CD4-positive, alpha-beta T cell treated with Interferon gamma for 1 hour (primary cell): Measurements from ENCODE around the gene SEMA4A.

ENCODE experiments used
- DNase-seq: peaks from one replicate; pipeline ENCODE4 v3.0.0-alpha.2; 2020

Gene SEMA4A

DNA sequence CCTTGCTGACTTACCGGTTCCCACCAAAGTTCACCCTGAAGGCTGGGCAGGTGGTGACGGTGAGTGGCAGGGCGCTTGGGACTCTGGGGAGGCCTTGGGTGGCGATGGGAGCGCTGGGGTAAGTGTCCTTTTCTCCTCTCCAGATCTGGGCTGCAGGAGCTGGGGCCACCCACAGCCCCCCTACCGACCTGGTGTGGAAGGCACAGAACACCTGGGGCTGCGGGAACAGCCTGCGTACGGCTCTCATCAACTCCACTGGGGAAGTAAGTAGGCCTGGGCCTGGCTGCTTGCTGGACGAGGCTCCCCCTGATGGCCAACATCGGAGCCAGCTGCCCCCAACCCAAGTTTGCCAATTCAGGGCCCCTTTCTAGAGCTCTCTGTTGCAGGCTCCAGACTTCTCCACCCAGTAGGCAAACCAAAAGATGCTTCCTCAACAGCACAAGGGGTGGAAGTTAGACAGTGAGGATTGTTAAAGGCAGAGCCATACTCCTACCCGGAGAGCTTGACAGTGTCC, 16.4 kb upstream of the SEMA4A start:
- DNase-seq: no peak

DNA sequence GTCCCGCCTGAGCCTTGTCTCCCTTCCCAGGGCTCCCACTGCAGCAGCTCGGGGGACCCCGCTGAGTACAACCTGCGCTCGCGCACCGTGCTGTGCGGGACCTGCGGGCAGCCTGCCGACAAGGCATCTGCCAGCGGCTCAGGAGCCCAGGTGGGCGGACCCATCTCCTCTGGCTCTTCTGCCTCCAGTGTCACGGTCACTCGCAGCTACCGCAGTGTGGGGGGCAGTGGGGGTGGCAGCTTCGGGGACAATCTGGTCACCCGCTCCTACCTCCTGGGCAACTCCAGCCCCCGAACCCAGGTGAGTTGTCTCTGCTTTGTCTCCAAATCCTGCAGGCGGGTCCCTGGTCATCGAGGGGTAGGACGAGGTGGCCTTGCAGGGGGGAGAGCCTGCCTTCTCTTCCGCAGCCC, 14.9 kb upstream of the SEMA4A start:
- DNase-seq: no peak

DNA sequence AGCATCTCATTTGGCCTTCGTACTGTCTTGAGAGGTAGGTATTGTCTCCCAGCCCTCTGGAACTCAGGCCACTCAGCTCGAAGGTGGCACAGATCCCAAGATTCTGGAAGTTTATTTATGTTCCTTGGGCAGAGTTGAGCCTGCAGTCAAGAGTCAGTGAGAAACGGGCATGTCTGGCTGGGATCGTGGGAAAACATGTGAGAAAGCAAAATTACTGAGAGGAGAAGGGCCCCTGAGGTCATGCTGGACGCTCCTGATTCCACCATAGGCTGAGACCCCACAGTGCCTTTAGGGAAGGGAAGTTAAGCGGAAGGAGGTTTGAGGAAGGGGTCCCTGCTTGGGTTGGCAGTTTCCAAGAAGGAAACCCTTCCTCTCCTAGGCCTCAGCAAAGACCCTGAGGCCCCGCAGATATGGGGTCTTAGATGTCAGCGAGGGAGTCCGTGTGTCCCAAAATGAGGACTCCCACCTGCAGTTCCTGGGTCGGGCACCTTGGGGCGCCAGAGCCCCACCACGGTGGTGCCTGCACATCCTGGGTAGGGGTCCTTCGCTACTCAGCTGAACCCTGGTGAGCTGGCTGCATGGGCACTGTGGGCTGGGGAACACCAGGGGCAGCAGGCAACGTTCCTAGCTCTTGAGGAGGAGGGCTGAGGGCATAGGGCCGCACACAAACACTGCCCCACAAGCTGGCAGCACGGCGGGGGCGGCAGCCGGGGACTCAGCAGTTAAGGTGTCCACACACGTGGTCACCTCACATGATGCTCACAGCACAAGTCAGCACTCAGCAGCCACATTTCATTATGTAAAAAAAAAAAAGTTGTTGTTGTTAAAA, 12.3 kb upstream of the SEMA4A start:
- DNase-seq: no peak

DNA sequence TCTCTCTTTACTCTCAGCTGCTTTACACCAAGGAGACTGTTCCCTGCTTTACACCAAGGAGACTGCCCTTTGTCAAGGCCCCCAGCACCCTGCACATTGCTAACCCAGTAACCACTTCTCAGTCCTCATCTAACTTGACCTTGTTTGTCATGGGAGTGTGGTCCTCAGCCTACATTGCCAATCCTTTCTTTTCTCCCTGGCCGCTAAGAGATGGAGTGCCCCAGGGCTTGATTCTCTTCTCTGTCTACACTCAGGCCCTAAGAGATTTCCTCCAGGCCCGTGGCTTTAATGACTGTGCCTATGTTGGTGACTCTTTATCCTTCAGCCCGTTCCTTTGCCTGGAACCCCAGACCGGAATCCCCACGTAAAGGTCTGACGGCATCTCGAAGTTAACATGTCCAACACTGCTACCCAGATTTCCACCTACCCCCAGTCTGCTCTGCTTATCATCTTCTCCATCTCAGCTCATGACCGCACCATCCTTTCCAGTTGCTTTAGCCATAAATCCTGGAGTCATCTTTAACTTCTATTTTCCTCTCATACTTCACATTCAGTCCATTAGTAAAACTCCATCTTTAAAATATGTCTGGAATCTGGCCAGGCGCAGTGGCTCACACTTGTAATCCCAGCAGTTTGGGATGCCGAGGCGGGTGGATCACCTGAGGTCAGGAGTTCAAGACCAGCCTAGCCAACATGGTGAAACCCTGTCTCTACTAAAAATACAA, 9.5 kb upstream of the SEMA4A start:
- no peak for DNase-seq

DNA sequence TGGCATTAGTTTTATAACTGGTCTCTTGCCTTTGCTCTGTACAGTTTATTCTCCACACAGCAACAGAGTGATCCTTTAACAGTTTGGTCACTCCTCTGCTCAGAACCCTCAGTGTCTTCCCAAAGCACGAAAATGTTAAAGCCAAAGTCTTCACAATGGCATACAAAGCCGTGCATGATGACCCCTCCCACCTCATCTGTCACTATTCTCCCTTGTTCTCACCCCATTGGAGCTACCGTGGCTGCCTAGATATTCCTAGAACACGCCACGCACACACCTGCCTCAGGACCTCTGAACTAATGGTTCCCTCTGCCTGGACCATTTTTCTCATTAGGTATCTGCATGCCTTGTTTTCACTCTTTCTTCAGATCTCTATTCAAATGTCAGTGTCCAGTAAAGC, 8.6 kb upstream of the SEMA4A start:
- no peak for DNase-seq

DNA sequence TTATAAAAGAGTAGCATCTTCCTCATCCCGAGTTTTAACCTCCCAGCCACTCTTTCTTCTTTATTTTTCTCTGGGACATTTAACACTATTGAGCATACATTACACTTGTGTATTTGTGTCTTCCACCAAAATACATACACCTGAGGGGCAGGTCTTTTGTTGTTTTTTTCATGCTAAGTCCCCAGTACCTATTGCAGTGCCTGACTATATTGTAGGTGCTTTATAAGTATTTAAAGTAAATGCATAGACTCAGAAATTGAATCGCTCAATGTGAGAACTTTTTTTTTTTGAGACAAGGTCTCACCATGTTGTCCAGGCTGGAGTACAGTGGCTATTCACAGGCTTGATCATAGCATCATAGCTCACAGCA, 7.8 kb upstream of the SEMA4A start:
- no peak for DNase-seq

DNA sequence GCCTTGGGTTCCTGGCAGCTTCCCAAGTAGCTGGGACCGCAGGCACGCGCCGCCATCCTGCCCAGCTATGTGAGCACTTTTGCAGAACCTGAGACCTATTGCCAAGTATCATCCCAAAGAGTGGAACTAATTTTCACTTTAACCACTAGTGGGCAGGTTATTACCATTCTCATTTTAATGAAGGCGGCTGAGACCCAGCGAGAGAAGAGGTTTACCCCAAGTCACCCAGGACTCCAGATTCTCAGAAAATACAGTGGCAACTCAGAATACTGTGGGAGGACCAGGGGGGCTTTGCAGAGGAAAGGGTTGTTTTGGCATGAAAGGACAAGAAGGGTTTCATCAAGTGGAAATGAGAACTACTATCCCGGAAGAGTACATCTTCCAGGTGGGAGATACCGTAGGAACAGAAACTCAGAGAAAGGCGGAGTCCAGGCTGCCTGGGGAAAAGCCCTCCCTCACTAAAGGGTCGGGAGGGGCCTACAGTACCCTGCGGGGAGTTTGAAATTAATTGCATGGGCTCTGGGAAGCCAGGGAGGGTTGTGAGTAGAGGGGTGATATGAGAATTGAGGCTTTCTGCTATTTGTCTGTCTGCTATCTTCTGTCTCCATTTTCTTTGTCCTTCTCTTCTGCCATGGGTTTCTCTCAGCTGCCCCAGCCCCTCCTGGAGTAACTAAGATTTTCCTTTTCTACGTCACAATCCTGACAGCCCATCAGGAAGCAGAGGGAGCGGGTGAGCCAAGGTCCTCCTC, 7.2 kb upstream of the SEMA4A start:
- DNase-seq: peak; percentile 40

DNA sequence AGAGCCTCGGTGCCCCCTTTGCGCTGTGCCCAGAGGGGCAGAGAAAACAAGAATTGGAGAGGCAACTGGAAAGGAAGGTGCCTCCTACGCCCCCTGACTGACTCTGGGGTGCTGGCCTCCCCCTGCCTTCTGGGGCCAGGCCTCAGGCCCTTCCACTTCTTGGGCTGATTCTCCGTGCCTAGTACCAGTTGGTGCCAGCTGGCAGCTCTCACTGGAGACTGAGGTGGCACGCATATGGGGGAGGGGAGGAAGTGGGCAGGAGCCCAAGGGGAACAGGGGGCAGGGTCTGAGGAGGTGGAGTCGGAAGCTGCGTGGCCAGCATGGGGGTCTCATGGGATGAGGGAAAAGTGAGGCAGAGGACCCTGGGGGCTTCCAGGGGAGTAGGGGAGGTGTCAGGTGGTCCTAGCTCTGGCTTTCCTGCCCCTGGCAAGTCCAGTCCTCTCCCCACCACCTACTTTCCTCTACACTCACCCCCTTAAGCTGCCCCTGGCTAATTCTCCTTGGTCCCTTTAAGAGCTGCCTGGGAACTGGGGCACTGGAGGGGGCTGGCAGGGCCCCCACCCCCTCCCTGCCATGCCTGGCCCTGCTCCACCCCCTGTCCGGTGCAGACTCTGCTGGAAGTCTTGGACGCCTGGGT, 6.5 kb upstream of the SEMA4A start:
- DNase-seq: no peak

DNA sequence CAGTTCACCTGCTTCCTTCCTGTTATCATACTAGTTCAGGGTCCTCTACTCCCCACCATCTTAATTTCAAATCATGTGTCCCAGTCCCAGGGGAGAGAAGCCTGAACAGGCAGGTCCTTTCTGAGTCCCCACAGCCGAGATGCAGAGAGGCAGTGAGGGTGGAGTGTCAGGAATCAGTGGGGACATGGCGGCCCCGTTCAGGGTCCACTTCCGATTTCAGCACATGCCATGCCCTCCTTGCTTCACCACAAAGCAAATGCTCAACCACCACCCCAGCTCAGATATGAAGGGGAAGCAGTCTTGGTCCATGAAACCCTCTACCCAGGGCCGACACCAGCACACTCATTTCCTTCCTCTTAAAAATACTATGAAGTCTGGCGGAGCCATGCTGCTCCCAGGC, 5.2 kb upstream of the SEMA4A start:
- peak; percentile 63 for DNase-seq

DNA sequence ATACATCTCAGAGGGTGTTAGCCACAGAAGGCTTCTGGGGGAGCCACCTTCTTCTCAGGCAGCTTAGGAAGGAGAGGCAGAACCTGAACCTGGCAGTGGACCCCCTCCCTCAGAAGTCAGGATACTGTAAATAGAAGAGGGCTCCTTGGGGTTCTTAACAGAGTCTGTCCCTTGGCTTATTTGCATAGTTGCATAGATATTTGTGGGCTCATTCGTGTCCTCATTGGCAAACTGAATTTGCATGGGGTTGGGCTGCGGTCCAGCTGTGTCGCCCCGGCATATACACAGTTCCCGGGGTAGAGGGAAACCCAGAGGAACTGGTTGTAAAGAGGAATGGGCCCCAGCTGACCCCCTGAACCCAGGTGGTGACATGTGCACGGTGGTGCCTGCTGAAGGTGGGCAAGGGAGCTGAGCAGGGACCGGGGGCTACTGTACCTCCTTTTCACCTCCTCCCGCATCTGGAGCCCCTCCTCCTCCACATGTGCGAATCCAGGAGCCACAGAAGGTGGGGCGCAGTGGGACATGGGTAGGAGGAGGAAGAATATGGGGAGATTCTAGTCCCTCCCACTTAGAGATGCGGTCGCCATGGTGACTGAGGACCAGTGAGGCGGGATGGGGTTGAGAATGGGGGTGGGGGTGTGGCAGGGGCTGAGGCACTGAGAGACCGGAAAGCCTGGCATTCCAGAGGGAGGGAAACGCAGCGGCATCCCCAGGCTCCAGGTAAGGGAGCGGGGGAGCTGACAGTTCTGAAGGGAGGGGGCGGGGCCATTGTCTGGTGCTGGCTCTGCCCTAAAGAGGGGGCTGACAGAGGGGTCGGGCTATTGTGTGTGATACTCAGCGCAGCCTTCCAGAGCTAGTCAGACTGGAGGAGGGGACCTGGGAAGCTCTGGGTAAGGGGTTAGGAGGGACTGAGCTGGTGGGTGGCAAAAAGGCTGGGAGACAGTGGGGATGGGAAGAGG, 3.7 kb upstream of the SEMA4A start:
- no peak for DNase-seq

DNA sequence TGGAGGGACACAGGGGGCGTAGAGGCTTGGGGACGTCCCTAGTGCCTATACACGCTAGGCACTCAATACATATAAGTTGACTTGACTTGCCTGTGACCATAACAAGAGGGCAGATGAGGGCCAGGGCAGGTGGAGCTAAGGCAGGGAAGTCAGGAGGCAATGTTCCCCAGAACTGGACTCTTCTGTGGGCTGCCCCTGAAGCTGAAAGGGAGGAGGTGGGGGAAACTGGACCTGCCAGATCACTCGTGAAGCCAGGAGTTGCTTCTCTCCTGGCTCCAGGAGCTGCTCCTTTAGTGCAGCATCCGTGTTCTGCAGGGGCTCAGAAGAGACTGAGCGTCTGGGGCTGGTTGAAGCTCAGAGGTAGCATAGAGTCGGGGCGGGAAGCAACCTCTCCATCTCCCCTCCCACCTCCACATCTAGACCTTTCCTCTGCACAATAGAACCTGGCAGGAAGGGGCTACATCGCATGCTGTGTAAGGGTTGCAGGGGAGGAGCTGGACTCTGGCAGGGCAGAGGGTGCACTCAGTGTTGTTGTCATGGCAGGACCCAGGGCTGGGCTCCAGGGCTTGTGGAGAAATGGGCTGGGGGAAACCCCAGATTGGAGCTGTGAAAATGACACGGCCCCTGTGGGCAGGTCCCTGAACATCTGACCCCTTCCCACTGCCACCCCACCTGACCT, 2.9 kb upstream of the SEMA4A start:
- no peak for DNase-seq

DNA sequence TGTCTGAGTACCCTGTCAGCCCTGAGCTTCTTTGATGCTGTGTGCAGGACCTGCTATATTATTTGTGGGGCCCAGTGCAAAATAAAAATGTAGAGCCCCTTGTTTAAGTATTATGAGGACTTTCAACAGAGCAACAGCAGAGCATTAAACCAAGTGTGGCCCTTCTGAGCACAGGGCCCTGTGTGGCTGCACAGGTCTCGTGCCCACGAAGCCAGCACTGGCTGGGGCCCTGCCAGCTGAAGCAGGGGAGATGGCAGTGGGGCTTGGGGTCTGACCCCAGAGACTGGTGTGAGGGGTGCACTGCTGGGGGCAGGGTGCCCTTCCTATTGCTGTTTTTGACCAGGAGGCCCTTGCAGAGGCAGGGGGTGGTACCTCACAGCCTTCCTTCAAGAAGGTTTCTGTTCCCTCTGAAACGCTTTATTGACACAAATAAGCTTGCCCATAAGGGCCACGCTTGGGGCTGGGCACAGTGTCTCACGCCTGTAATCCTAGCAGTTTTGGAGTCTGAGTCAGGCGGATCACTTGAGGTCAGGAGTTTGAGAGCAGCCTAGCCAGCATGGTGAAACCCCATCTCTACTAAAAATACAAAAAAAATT, 2.2 kb upstream of the SEMA4A start:
- peak; percentile 50 for DNase-seq

DNA sequence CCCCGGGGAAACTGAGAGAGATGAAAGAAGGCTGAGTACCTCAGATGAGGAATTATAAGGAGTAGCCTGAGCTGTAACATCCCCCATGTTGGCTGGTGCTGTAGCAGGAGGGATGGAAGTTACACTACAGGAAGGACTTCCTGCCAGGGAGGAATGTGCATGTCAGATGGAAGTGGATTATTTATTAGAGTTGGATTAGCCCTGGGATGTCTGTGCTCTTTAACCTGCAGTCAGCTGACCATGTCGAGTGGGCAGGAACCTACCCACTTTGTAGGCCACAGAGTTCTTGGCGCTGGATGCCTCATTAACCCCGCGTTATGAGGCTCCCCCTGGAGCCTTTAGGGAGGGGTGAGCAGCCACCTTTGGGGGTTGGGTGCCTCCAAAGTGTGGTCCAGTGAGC, 757 bp upstream of the SEMA4A start:
- no peak for DNase-seq

DNA sequence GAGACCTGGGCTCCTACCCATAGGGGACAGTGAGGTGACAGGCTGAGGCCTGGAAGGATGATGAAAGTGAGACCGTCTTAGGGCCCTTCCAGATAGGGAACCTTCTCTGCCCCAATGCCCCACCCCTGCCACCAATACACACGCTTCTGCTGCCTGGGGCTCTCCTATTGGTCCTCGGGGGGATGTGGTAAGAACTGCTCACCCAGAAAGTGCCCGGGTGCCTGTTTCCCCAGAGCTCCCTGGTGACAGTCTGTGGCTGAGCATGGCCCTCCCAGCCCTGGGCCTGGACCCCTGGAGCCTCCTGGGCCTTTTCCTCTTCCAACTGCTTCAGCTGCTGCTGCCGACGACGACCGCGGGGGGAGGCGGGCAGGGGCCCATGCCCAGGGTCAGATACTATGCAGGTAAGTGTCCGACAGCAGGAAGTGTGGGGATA, 948 bp downstream of the SEMA4A start:
- DNase-seq: peak; percentile 83

DNA sequence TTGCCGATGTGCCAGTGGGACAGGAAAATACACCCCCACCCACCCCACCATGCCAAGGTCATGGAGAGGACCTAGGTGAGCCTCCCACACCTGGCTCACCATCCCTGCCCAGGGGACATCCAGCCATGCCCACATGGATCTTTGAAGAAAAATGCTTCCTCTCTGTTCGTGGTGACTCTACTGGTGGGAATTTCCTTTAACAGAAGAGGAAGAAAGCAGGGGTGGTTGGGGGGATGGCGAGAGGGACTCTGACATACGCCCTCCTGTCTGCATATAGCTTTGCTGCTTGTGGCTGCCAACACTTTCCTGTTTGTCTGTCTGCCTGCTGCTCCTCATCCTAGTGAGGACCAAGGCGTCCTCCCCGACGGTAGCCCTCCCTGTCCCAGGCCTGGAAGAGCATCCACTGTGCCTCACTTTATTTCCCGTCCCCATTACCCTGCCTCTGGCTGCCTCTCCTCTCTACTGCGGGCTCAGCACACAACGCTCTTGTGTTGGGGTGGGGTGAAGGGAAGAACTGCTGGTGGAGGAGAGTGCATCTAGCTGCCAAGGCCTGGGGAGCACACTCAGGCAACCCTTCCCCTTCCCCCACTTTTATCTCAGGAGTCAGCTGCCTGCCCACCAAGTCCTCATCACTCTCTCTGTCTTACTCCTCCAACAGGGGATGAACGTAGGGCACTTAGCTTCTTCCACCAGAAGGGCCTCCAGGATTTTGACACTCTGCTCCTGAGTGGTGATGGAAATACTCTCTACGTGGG, 2.5 kb downstream of the SEMA4A start:
- DNase-seq: no peak

DNA sequence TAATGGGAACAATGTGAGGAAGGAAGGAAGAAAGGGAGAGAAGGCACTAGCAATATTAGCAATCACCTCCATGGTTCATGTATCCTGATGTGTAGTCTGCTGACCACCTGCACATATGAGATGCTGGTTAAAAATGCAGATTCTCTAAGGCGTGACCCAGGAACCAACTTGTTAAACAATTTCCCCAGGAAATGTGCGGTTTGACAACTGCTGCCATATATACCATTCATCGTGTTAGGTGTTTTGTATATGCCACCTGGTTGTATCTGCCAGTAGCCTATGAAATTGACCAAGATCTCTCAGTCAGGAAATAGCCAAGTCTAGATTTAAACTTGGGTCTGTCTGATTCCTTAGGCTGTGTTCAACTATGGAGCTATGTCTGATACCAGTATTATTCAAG, 4.1 kb downstream of the SEMA4A start:
- DNase-seq: no peak

DNA sequence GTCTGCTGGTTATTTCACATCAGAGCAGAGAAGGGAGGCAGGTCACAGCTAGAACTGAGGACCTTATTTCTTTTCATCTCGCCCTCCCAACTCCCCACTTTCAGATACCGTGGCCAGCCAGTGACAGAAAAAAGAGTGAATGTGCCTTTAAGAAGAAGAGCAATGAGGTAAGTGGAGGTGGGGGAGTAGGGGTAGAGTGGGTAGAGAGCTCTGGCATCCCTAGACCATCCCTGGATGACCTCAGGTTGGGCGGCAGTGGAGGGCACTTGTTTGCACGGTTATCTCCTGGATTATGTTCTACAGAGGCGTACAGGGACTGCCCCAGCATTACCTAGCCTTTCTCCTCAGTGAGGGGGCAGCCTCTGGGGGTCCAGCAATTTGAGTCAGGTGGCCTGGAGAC, 4.6 kb downstream of the SEMA4A start:
- no peak for DNase-seq

DNA sequence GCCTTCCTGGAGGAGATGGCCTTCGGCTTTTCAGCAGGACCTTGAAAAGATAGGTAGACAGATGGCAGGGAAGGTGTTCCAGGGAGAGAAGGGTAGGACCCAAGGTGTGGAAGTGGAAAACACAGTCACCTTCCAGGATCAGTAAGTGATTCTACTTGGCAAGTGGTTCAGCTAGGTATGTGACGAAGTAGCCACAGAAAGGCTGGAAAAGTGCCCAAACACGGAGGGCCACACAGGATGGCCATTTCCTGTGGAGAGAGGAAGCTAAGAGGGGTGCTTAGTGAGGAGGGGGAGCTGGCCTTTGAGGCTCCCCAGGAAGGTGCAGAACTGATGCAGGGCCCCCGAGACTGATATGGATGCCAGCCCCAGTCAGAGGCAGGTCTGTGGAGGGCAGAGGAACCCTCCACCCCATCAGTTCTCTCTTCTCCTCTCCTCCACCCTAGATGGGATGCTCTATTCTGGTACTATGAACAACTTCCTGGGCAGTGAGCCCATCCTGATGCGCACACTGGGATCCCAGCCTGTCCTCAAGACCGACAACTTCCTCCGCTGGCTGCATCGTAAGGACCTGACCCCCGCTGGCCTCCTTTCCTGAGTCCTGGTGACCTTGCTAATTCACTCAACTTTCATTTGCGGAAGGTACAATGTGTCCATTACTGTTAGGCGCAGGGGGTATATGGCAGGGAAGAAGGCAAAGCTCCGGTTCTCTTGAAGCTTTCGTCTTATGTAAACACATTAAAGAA, 6.8 kb downstream of the SEMA4A start:
- DNase-seq: no peak

DNA sequence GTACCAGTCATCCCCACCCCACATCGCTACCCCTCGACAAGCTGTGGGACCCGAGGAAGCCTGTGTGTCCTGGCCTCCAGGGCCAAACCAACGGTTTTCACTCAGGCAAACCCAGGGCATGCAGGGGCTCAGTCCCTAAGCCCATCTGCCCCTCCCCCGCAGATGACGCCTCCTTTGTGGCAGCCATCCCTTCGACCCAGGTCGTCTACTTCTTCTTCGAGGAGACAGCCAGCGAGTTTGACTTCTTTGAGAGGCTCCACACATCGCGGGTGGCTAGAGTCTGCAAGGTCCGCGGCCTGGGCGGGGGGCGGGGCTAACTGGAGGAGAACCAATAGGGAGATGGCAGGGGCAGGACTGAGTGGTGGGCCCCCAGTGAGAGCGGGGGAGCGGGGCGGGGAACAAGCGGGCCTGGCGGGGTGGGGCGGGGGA, 7.4 kb downstream of the SEMA4A start:
- DNase-seq: peak; percentile 62
